ENCODE results near the gene OR5AU1. TPM values are rescaled to one million over a fixed set of nuclear protein-coding genes. Genes with fewer than 3 reads are reported as not detected.

OR5AU1 gene
- total RNA-seq, 1 donor from 2014 or later = not detected

- intact Hi-C loops (cut with DNase I) = no loop called here
- no peak for ATAC-seq (ENCODE audit: poor library complexity)
- no peak for DNase-seq
Observed at GRCh38 chr14:21118933-21119332, 36.9 kb downstream of the OR5AU1 start.

DNA sequence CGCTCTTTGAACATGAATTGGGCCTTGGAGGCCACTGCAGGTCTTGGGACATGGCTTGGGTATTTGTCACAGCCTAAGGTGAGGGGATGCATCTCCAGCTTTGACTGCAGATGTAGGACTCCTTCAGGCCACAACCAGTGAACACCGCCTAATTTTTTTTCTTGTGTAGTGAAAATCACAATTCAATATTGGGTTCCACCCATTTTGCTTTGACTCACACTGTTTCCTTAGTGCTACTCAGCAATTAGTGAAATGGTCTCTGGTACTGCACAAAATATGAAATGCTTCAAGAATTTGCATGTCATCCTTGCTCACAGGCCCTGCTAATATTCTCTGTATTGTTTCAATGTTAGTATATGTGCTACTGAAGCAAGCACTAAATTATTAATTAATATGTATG lies 42.5 kb downstream of the OR5AU1 start:
- DNase-seq (no peak), ATAC-seq (ENCODE audit: poor library complexity) (no peak)
- intact Hi-C loops (cut with DNase I) = no loop called here

- intact Hi-C loops (cut with DNase I) = no loop called here
Observed at GRCh38 chr14:21112255-21112654, 43.6 kb downstream of the OR5AU1 start.

GRCh38 chr14:21109377-21110138 lies 46.3 kb downstream of the OR5AU1 start:
- intact Hi-C loops (cut with DNase I) = loop anchor here (5.0 kb wide), 1 partner anchor 412 kb away; no protein-coding TSS in a partner anchor
- DNase-seq = no peak
- ATAC-seq (ENCODE audit: poor library complexity) = no peak

More at GRCh38 chr14:21112255-21112654, 43.6 kb downstream of the OR5AU1 start:
- ATAC-seq (ENCODE audit: poor library complexity) (no peak), DNase-seq (no peak)

DNA sequence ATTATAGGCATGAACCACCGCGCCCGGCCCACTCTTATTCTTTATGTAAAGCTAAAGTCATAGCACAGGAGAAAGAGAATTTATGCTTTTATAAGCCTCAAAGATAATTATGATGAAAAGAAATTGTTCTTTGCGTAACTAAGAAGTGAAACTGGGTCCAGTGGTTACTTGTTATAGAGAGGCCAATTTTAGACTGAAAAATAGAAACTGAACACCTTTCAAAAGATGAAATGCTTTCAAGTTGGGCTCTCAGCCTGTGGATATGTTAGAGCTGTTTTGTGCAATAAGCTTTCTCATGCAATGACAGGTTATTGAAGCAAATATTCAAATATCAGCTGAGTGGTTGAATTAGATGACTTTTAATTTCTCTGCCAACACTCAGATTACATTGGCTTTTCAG lies 47.1 kb downstream of the OR5AU1 start:
- DNase-seq = no peak
- no peak for ATAC-seq (ENCODE audit: poor library complexity)
- intact Hi-C loops (cut with DNase I) = loop anchor here (5.0 kb wide), 1 partner anchor 411 kb away; no protein-coding TSS in a partner anchor

- intact Hi-C loops (cut with DNase I) = loop anchor here (5.0 kb wide), 1 partner anchor 410 kb away; no protein-coding TSS in a partner anchor
- ATAC-seq (ENCODE audit: poor library complexity) (no peak), DNase-seq (no peak)
Observed at GRCh38 chr14:21107283-21107800, 48.5 kb downstream of the OR5AU1 start.

- ATAC-seq (ENCODE audit: poor library complexity) (peak; percentile 26), DNase-seq (peak; percentile 89)
- intact Hi-C loops (cut with DNase I) = loop anchor here (5.0 kb wide), 1 partner anchor 409 kb away; no protein-coding TSS in a partner anchor
Observed at GRCh38 chr14:21106498-21107282, 49.2 kb downstream of the OR5AU1 start.

- ATAC-seq (ENCODE audit: poor library complexity) (no peak), DNase-seq (no peak)
- intact Hi-C loops (cut with DNase I) = loop anchor here (5.0 kb wide), 1 partner anchor 409 kb away; no protein-coding TSS in a partner anchor
Observed at GRCh38 chr14:21106176-21106497, 49.7 kb downstream of the OR5AU1 start.

GRCh38 chr14:21105095-21105494 lies 50.8 kb downstream of the OR5AU1 start:
- no peak for ATAC-seq (ENCODE audit: poor library complexity)
- no peak for DNase-seq
- intact Hi-C loops (cut with DNase I) = loop anchor here (5.0 kb wide), 1 partner anchor 408 kb away; no protein-coding TSS in a partner anchor

Other genes with a start within 250 kb of the OR5AU1 start
- gene RNASE2, start 200.6 kb downstream of the OR5AU1 start, total RNA-seq = 2.5 TPM
- 41.7 TPM for gene METTL17, start 166.1 kb downstream of the OR5AU1 start, total RNA-seq
- not detected for gene SLC39A2, start 156.8 kb downstream of the OR5AU1 start, total RNA-seq
- 327 TPM for gene NDRG2, start 131.0 kb downstream of the OR5AU1 start, total RNA-seq
- gene TPPP2, start 125.8 kb downstream of the OR5AU1 start, total RNA-seq = 0.81 TPM
- not detected for gene RNASE13, start 121.3 kb downstream of the OR5AU1 start, total RNA-seq
- not detected for gene RNASE7, start 113.7 kb downstream of the OR5AU1 start, total RNA-seq
- gene RNASE8, start 98.2 kb downstream of the OR5AU1 start, total RNA-seq = not detected
- gene ARHGEF40, start 85.8 kb downstream of the OR5AU1 start, total RNA-seq = 21.2 TPM
- 50.0 TPM for gene ZNF219, start 57.4 kb downstream of the OR5AU1 start, total RNA-seq
- gene TMEM253, start 55.0 kb downstream of the OR5AU1 start, total RNA-seq = 0.43 TPM
- 238 TPM for gene HNRNPC, start 113.4 kb upstream of the OR5AU1 start, total RNA-seq
- gene RPGRIP1, start 124.0 kb upstream of the OR5AU1 start, total RNA-seq = 0.27 TPM
- 24.0 TPM for gene SUPT16H, start 228.0 kb upstream of the OR5AU1 start, total RNA-seq

All from Right ventricle myocardium superior (tissue), 1 donor.